WTC11 (cell line): ENCODE results near the gene CENPVL1. TPM values are rescaled to one million over a fixed set of nuclear protein-coding genes. Genes with fewer than 3 reads are reported as not detected.

ENCODE experiments used
- ATAC-seq: fragments of 200-7000 bp; cut with Tn5 transposase; 2 replicates; pipeline ENCODE4 v1.10.0; 2021; ENCODE audit warnings: mild to moderate bottlenecking, moderate library complexity
- CTCF ChIA-PET: fragments of 300-600 bp; sonication (Branson Sonifier 250); formaldehyde crosslinking; loops from one replicate; lab custom pipeline; 2021; ENCODE audit warnings: antibody characterized with exemption; lab: Charles Lee
- POLR2A ChIA-PET: fragments of 350-600 bp; sonication (Branson Sonifier 250); formaldehyde crosslinking; loops from one replicate; lab custom pipeline; 2021; ENCODE audit warnings: antibody characterized with exemption; lab: Charles Lee
- DNase-seq: peaks from one replicate; pipeline ENCODE4 v3.0.0; 2021; ENCODE audit warnings: low spot score
- H3K27ac Mint-ChIP-seq: 2 replicates; pipeline ENCODE4 v1.8.0; 2021; ENCODE audit warnings: mixed read lengths
- H3K27me3 Mint-ChIP-seq: 2 replicates; pipeline ENCODE4 v1.8.0; 2021; ENCODE audit warnings: low read depth, mild to moderate bottlenecking, moderate library complexity, mixed read lengths
- H3K36me3 Mint-ChIP-seq: 2 replicates; pipeline ENCODE4 v1.8.0; 2021; ENCODE audit warnings: mixed read lengths
- H3K4me1 Mint-ChIP-seq: 2 replicates; pipeline ENCODE4 v1.8.0; 2022; ENCODE audit warnings: mixed read lengths
- H3K4me3 Mint-ChIP-seq: 2 replicates; pipeline ENCODE4 v1.8.0; 2021; ENCODE audit warnings: mild to moderate bottlenecking, moderate library complexity, mixed read lengths
- H3K9me3 Mint-ChIP-seq: 2 replicates; pipeline ENCODE4 v1.8.0; 2021; ENCODE audit warnings: mixed read lengths
- AFF4 ChIP-seq: sonication (generic); formaldehyde crosslinking; IDR thresholded peaks from 2 replicates; pipeline ENCODE4 v1.8.1; 2023; ENCODE audit warnings: mild to moderate bottlenecking, missing genetic modification reagents, borderline replicate concordance
- CBFB ChIP-seq: sonication (generic); formaldehyde crosslinking; IDR thresholded peaks from 2 replicates; pipeline ENCODE4 v1.8.1; 2022; ENCODE audit warnings: mild to moderate bottlenecking, low read depth, missing genetic modification reagents
- ETV6 ChIP-seq: sonication (generic); formaldehyde crosslinking; IDR thresholded peaks from 2 replicates; pipeline ENCODE4 v1.8.1; 2022; ENCODE audit warnings: mild to moderate bottlenecking, missing genetic modification reagents
- KAT7 ChIP-seq: sonication (generic); formaldehyde crosslinking; IDR thresholded peaks from 2 replicates; pipeline ENCODE4 v1.8.1; 2023; ENCODE audit warnings: missing genetic modification reagents, mild to moderate bottlenecking, borderline replicate concordance
- MLX ChIP-seq: sonication (generic); formaldehyde crosslinking; IDR thresholded peaks from 2 replicates; pipeline ENCODE4 v1.8.1; 2023; ENCODE audit warnings: mild to moderate bottlenecking, missing genetic modification reagents, moderate library complexity
- NFYB ChIP-seq: sonication (generic); formaldehyde crosslinking; conservative IDR thresholded peaks from 2 replicates; pipeline ENCODE4 v1.8.0; 2022; ENCODE audit warnings: low read depth, missing genetic modification reagents
- SMAD4 ChIP-seq: sonication (generic); formaldehyde crosslinking; IDR thresholded peaks from 2 replicates; pipeline ENCODE4 v1.8.0; 2022; ENCODE audit warnings: mild to moderate bottlenecking, missing genetic modification reagents
- SOX15 ChIP-seq: fragments of 250-450 bp; sonication (Bioruptor Pico); IDR thresholded peaks from 2 replicates; pipeline ENCODE4 v1.9.0; 2021; ENCODE audit warnings: mild to moderate bottlenecking
- ZNF138 ChIP-seq: sonication (generic); formaldehyde crosslinking; conservative IDR thresholded peaks from 2 replicates; pipeline ENCODE4 v1.8.1; 2022; ENCODE audit warnings: mild to moderate bottlenecking, moderate library complexity, missing genetic modification reagents
- ZNF232 ChIP-seq: sonication (generic); formaldehyde crosslinking; IDR thresholded peaks from 2 replicates; pipeline ENCODE4 v1.8.0; 2022; ENCODE audit warnings: mild to moderate bottlenecking, missing genetic modification reagents
- ZNF263 ChIP-seq: sonication (generic); formaldehyde crosslinking; IDR thresholded peaks from 2 replicates; pipeline ENCODE4 v1.8.1; 2022; ENCODE audit warnings: low read depth, mild to moderate bottlenecking, moderate library complexity, missing genetic modification reagents
- ZNF281 ChIP-seq: sonication (generic); formaldehyde crosslinking; IDR thresholded peaks from 2 replicates; pipeline ENCODE4 v1.8.0; 2023; ENCODE audit warnings: mild to moderate bottlenecking, missing genetic modification reagents
- total RNA-seq: library from RNA; stranded (reverse); gene quantifications from 3 replicates; pipeline ENCODE4 v1.2.3, GENCODE V29; 2021
- TF ChIP-seq, protein P1 (sequence below): sonication (generic); formaldehyde crosslinking; IDR thresholded peaks from 2 replicates; pipeline ENCODE4 v1.8.1; 2022; ENCODE audit warnings: mild to moderate bottlenecking, moderate library complexity, missing genetic modification reagents
- TF ChIP-seq, protein P2 (sequence below): sonication (generic); formaldehyde crosslinking; conservative IDR thresholded peaks from 2 replicates; pipeline ENCODE4 v1.8.1; 2022; ENCODE audit warnings: mild to moderate bottlenecking, missing genetic modification reagents
- TF ChIP-seq, protein P3 (sequence below): sonication (generic); formaldehyde crosslinking; IDR thresholded peaks from 2 replicates; pipeline ENCODE4 v1.8.0; 2023; ENCODE audit warnings: missing genetic modification reagents, mild to moderate bottlenecking, borderline replicate concordance

Gene CENPVL1
- total RNA-seq, 1 experiment from 2014 or later: 3.5 TPM

DNA sequence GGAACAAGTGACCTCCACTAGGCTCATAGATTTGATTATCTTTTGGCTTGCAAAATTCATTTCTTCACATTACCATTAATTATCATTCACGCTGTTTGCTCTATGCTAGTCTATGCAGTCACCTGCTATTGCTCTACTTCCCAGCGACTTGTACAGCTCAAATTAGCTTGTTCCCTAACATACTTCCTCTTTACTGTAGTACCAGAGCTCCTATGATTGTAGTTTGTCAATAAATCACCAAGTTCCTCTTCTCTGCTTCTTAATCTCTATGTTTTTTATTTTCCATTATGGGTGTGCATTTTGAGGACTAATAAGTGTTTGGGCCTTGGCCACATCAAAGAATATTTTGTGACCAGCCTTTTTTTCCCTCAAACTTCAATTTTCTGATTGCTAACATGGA lies 26.8 kb downstream of the CENPVL1 start (continued):
- TF ChIP-seq ZNF281 (CRISPR knock-in tag) (no peak), ZNF263 (CRISPR knock-in tag) (no peak), SMAD4 (CRISPR knock-in tag) (no peak)

- ChIA-PET CTCF (no interaction called here), POLR2A (no interaction called here)
- Mint-ChIP-seq H3K27me3 (no peaks in the 10 kb centered on the region), H3K4me1 (peaks cover 37% of the 10 kb centered on the region), H3K36me3 (peaks cover 21% of the 10 kb centered on the region), H3K27ac (peak overlapping the region; percentile 88), H3K9me3 (no peaks in the 10 kb centered on the region), H3K4me3 (peak overlapping the region; percentile 97)
- peak; percentile 16 for DNase-seq
- TF ChIP-seq, protein P1, sequence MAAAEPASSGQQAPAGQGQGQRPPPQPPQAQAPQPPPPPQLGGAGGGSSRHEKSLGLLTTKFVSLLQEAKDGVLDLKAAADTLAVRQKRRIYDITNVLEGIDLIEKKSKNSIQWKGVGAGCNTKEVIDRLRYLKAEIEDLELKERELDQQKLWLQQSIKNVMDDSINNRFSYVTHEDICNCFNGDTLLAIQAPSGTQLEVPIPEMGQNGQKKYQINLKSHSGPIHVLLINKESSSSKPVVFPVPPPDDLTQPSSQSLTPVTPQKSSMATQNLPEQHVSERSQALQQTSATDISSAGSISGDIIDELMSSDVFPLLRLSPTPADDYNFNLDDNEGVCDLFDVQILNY (CRISPR knock-in tag): no peak
- TF ChIP-seq SOX15 (CRISPR knock-in tag): no peak
- TF ChIP-seq ZNF232 (CRISPR knock-in tag): no peak
- TF ChIP-seq, protein P2, sequence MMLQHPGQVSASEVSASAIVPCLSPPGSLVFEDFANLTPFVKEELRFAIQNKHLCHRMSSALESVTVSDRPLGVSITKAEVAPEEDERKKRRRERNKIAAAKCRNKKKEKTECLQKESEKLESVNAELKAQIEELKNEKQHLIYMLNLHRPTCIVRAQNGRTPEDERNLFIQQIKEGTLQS (CRISPR knock-in tag): no peak
- no peak for TF ChIP-seq MLX (CRISPR knock-in tag)
- TF ChIP-seq KAT7 (CRISPR knock-in tag): no peak
- TF ChIP-seq ZNF138 (CRISPR knock-in tag): no peak
- no peak for TF ChIP-seq SMAD4 (CRISPR knock-in tag)
- no peak for TF ChIP-seq AFF4 (CRISPR knock-in tag)
- TF ChIP-seq NFYB (CRISPR knock-in tag): no peak
- ATAC-seq: peak; percentile 81
Measured at GRCh38 chrX:51742586-51742985, 32.3 kb downstream of the CENPVL1 start.

- peak within 1 kb of the TSS; percentile 97 for H3K4me3 Mint-ChIP-seq
- H3K9me3 Mint-ChIP-seq: no peaks in the 10 kb centered on the region
- DNase-seq (peak; percentile 43), ATAC-seq (peak; percentile 78)
- no peaks in the 10 kb centered on the region for H3K27me3 Mint-ChIP-seq
- POLR2A ChIA-PET: no interaction called here
- TF ChIP-seq ETV6 (CRISPR knock-in tag) (0 out of 2 replicates have a peak, but pooled peaks have one; percentile 25), CBFB (CRISPR knock-in tag) (no peak)
- TF ChIP-seq, protein P1 (CRISPR knock-in tag): no peak
- TF ChIP-seq, protein P3, sequence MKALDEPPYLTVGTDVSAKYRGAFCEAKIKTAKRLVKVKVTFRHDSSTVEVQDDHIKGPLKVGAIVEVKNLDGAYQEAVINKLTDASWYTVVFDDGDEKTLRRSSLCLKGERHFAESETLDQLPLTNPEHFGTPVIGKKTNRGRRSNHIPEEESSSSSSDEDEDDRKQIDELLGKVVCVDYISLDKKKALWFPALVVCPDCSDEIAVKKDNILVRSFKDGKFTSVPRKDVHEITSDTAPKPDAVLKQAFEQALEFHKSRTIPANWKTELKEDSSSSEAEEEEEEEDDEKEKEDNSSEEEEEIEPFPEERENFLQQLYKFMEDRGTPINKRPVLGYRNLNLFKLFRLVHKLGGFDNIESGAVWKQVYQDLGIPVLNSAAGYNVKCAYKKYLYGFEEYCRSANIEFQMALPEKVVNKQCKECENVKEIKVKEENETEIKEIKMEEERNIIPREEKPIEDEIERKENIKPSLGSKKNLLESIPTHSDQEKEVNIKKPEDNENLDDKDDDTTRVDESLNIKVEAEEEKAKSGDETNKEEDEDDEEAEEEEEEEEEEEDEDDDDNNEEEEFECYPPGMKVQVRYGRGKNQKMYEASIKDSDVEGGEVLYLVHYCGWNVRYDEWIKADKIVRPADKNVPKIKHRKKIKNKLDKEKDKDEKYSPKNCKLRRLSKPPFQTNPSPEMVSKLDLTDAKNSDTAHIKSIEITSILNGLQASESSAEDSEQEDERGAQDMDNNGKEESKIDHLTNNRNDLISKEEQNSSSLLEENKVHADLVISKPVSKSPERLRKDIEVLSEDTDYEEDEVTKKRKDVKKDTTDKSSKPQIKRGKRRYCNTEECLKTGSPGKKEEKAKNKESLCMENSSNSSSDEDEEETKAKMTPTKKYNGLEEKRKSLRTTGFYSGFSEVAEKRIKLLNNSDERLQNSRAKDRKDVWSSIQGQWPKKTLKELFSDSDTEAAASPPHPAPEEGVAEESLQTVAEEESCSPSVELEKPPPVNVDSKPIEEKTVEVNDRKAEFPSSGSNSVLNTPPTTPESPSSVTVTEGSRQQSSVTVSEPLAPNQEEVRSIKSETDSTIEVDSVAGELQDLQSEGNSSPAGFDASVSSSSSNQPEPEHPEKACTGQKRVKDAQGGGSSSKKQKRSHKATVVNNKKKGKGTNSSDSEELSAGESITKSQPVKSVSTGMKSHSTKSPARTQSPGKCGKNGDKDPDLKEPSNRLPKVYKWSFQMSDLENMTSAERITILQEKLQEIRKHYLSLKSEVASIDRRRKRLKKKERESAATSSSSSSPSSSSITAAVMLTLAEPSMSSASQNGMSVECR (CRISPR knock-in tag): peak; percentile 34; the same call in 1 of the 2 replicates
- peaks cover 21% of the 10 kb centered on the region for H3K36me3 Mint-ChIP-seq
- CTCF ChIA-PET: no interaction called here
- H3K27ac Mint-ChIP-seq: peak within 1 kb of the TSS; percentile 88
- peaks cover 37% of the 10 kb centered on the region for H3K4me1 Mint-ChIP-seq
Measured at GRCh38 chrX:51743179-51743957, 33.1 kb downstream of the CENPVL1 start, which contains the start of gene GSPT2. GSPT2 (plus strand) TSS chrX:51743442; CDS start chrX:51743627, 185 bp downstream.
